Measurements from ENCODE around the gene RPEL1. TPM values are rescaled to one million over a fixed set of nuclear protein-coding genes. Genes with fewer than 3 reads are reported as not detected.

RPEL1 gene
- total RNA-seq, 1 donor from 2014 or later: not detected

- Mint-ChIP-seq H3K36me3 (ENCODE audit: low read depth) (peaks cover 2% of the 10 kb centered on the region), H3K27me3 (peaks cover 70% of the 10 kb centered on the region), H3K4me1 (peaks cover 10% of the 10 kb centered on the region), H3K4me3 (peak overlapping the region; percentile 56), H3K9me3 (peaks cover 9% of the 10 kb centered on the region), H3K27ac (no peak overlapping the region)
- no peak for DNase-seq
- intact Hi-C loops (cut with micrococcal nuclease): no loop called here
Measured at GRCh38 chr10:103278537-103278823, 32.8 kb downstream of the RPEL1 start.

DNA sequence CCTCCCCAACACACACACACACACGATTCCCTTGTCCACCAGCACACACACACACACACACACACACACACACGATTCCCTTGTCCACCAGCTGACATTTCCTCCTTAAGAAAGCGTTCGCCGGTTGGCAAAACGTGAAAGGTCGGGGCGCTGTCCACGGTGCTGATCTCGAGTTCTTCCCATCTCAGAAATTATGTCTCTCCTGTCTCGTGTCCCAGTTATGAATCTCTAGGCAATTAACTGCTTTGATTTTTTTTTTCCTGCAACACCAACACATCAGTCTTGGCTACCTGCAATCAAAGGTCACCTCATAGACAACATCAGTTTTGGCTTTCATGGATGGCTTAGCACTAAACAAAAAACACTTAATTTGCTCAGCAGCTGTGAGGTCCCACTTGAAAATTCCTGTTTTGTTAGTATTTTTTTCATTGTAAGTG, 33.2 kb downstream of the RPEL1 start:
- H3K36me3 Mint-ChIP-seq (ENCODE audit: low read depth): peaks cover 2% of the 10 kb centered on the region
- H3K4me1 Mint-ChIP-seq: peaks cover 10% of the 10 kb centered on the region
- peaks cover 70% of the 10 kb centered on the region for H3K27me3 Mint-ChIP-seq
- DNase-seq: peak; percentile 87
- H3K9me3 Mint-ChIP-seq: peaks cover 9% of the 10 kb centered on the region
- peak overlapping the region; percentile 30 for H3K27ac Mint-ChIP-seq
- intact Hi-C loops (cut with micrococcal nuclease): no loop called here
- peak overlapping the region; percentile 56 for H3K4me3 Mint-ChIP-seq

DNA sequence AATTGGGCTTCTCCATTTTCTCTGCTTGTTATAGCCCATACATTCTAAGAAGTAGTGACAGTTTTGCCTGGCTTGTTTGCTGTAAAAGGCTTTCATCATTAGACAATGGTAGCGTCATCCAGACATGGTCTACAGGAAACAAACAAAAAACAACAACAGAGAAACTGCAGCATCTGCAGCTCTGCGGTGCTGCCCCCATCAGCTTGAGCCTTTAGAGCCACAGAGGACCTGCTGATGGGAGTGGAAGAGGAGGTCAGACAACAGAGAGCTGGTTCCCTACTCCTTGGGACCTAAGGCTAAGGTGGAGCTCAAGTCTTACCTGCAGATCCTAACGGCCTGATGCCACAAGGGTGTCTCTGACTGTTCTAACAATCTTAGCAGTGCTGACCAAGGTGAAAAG, 34.3 kb downstream of the RPEL1 start:
- no peak overlapping the region for H3K27ac Mint-ChIP-seq
- H3K27me3 Mint-ChIP-seq: peaks cover 72% of the 10 kb centered on the region
- H3K4me1 Mint-ChIP-seq: peaks cover 10% of the 10 kb centered on the region
- H3K9me3 Mint-ChIP-seq: peaks cover 9% of the 10 kb centered on the region
- no peak overlapping the region for H3K4me3 Mint-ChIP-seq
- intact Hi-C loops (cut with micrococcal nuclease): no loop called here
- peaks cover 2% of the 10 kb centered on the region for H3K36me3 Mint-ChIP-seq (ENCODE audit: low read depth)
- DNase-seq: no peak

DNA sequence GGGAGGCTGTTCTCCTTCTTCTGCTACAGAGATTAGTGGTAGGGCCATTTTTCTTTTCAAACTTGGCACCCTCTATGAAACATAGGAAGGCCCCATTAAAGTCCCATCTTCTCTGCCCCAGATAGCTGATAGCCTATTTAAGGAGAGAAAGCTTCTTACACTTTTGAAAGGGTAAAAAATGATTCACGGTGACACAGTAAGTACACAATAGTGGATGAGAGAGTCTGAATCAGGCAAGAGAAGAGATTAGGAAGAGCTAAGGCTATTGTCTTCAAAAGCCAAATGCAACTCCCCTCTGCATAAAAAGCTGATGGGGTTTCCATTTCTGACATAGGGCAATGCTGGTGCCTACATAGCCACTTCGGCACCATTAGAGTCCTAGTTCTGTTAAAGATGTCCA, 34.8 kb downstream of the RPEL1 start:
- Mint-ChIP-seq H3K4me1 (peaks cover 10% of the 10 kb centered on the region), H3K9me3 (peaks cover 9% of the 10 kb centered on the region), H3K27ac (no peak overlapping the region), H3K4me3 (no peak overlapping the region), H3K27me3 (peaks cover 68% of the 10 kb centered on the region), H3K36me3 (ENCODE audit: low read depth) (peaks cover 2% of the 10 kb centered on the region)
- no peak for DNase-seq
- intact Hi-C loops (cut with micrococcal nuclease): no loop called here

GRCh38 chr10:103281753-103282152, 36.1 kb downstream of the RPEL1 start:
- Mint-ChIP-seq H3K4me3 (no peak overlapping the region), H3K9me3 (peaks cover 9% of the 10 kb centered on the region), H3K36me3 (ENCODE audit: low read depth) (peaks cover 2% of the 10 kb centered on the region), H3K27me3 (peaks cover 57% of the 10 kb centered on the region), H3K4me1 (peaks cover 7% of the 10 kb centered on the region), H3K27ac (no peak overlapping the region)
- intact Hi-C loops (cut with micrococcal nuclease): no loop called here
- DNase-seq: no peak

DNA sequence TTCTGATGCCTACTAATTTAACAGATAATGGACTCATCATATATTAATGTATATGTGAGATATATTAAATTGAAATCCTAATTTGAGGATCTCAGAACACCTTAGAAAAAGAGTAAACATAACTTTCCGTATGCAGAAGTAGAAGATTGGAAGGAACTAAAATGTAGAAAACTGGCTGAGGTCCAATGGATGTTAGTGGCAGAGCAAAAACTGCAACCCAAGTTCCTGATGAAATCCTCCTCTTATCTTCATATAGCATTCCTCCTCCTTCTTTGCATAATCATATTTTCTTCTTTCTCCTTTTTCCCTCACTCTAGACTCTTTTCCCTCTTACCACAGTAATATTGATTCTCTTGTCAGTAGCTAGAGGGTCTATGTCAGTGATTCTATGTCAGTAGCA, 37.3 kb downstream of the RPEL1 start:
- Mint-ChIP-seq H3K9me3 (peaks cover 9% of the 10 kb centered on the region), H3K4me1 (peaks cover 6% of the 10 kb centered on the region), H3K27ac (no peak overlapping the region), H3K4me3 (no peak overlapping the region), H3K27me3 (peaks cover 55% of the 10 kb centered on the region), H3K36me3 (ENCODE audit: low read depth) (peaks cover 2% of the 10 kb centered on the region)
- DNase-seq: no peak
- intact Hi-C loops (cut with micrococcal nuclease): no loop called here

DNA sequence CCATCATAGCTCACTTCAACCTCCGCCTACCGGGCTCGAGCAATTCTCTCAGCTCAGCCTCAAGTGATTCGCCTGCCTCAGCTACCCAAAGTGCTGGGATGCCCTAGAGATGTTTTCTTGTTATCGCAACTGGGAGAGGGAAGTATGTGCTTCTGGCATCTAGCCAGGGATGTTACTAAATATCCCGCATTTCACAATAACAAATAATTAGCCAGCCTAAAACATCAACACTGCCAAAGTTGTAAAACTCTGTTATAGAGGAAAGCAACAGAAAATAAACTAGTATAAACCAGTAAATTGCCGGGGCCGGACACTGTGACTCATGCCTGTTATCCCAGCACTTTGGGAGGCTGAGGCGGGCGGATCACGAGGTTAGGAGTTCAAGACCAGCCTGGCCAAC, 38.5 kb downstream of the RPEL1 start:
- no peaks in the 10 kb centered on the region for H3K36me3 Mint-ChIP-seq (ENCODE audit: low read depth)
- H3K27me3 Mint-ChIP-seq: peaks cover 53% of the 10 kb centered on the region
- H3K27ac Mint-ChIP-seq: no peak overlapping the region
- H3K4me1 Mint-ChIP-seq: peaks cover 2% of the 10 kb centered on the region
- H3K4me3 Mint-ChIP-seq: no peak overlapping the region
- H3K9me3 Mint-ChIP-seq: peaks cover 4% of the 10 kb centered on the region
- DNase-seq: no peak
- intact Hi-C loops (cut with micrococcal nuclease): no loop called here

DNA sequence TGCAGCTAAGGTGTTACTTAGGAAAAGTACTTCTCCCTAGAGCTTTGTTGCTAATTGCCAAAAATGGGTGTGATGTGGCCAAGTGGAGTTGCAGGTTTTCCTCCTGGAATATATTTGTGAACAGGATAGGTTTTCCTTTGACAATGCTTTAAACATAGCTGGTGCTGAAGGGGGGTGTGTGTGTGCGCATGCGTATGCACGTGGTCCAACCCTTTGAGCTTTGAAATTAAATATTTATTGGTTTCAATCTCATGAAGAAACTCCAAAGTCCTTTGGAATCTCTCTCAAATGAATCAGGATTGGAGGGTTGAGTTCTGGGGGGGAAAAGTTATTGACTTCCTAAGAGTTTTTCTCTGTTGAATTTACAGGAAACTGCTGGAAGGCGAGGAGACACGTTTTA, 42.3 kb downstream of the RPEL1 start:
- Mint-ChIP-seq H3K4me1 (no peaks in the 10 kb centered on the region), H3K9me3 (no peaks in the 10 kb centered on the region), H3K4me3 (no peak overlapping the region), H3K27me3 (peaks cover 38% of the 10 kb centered on the region), H3K27ac (no peak overlapping the region), H3K36me3 (ENCODE audit: low read depth) (no peaks in the 10 kb centered on the region)
- intact Hi-C loops (cut with micrococcal nuclease): no loop called here
- no peak for DNase-seq

DNA sequence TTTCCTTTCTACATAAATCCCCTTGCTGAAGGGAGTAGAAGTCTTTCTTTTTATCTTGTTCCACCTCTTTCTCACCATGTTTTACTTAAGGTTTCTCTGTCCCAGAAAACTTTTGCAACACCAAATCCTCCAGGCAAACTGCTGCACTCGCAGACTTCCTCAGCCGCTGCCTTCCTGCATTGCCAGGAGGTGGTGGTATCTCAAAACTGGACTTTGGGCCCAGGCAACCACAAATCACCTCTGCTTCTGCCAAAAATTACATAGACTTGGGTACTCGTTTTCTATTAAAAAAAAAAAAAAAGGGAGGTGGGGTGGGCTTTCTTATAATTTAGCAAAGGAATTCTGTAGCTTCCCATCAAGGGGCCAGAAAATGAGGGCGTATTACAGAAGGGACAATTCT, 45.9 kb downstream of the RPEL1 start:
- intact Hi-C loops (cut with micrococcal nuclease): no loop called here
- Mint-ChIP-seq H3K9me3 (no peaks in the 10 kb centered on the region), H3K4me1 (no peaks in the 10 kb centered on the region), H3K36me3 (ENCODE audit: low read depth) (no peaks in the 10 kb centered on the region), H3K27me3 (peaks cover 38% of the 10 kb centered on the region), H3K27ac (no peak overlapping the region), H3K4me3 (no peak overlapping the region)
- no peak for DNase-seq

GRCh38 chr10:103295374-103296015, 49.8 kb downstream of the RPEL1 start:
- no peaks in the 10 kb centered on the region for H3K36me3 Mint-ChIP-seq (ENCODE audit: low read depth)
- H3K27me3 Mint-ChIP-seq: peaks cover 16% of the 10 kb centered on the region
- intact Hi-C loops (cut with micrococcal nuclease): no loop called here
- H3K27ac Mint-ChIP-seq: no peak overlapping the region
- H3K4me3 Mint-ChIP-seq: no peak overlapping the region
- no peak for DNase-seq
- H3K4me1 Mint-ChIP-seq: no peaks in the 10 kb centered on the region
- no peaks in the 10 kb centered on the region for H3K9me3 Mint-ChIP-seq

Other genes with a start within 250 kb of the RPEL1 start
- gene NT5C2, start 52.6 kb upstream of the RPEL1 start, total RNA-seq: 51.8 and 57.6 TPM in 2 replicates
- gene INA, start 31.3 kb downstream of the RPEL1 start, total RNA-seq: 0.92 and 1.4 TPM in 2 replicates
- 19.3 and 19.7 TPM in 2 replicates for gene PCGF6, start 105.3 kb downstream of the RPEL1 start, total RNA-seq
- gene TAF5, start 122.1 kb downstream of the RPEL1 start, total RNA-seq: 11.9 and 12.1 TPM in 2 replicates
- 477 and 504 TPM in 2 replicates for gene ATP5MK, start 150.6 kb downstream of the RPEL1 start, total RNA-seq
- 103 and 105 TPM in 2 replicates for gene PDCD11, start 150.7 kb downstream of the RPEL1 start, total RNA-seq
- gene CALHM2, start 206.5 kb downstream of the RPEL1 start, total RNA-seq: 14.0 and 17.5 TPM in 2 replicates
- not detected in 2 replicates for gene CALHM1, start 213.0 kb downstream of the RPEL1 start, total RNA-seq
- not detected in 2 replicates for gene CALHM3, start 233.4 kb downstream of the RPEL1 start, total RNA-seq
- gene NEURL1, start 247.8 kb downstream of the RPEL1 start, total RNA-seq: 2.8 and 3.1 TPM in 2 replicates